HL-60/S4 (cell line): ENCODE measurements around the gene FCRLA.

Experiments
- in situ Hi-C: fragments of 300-500 bp; cut with MboI; formaldehyde crosslinking; loops from 2 replicates; pipeline ENCODE4 v1.14.3; 2022; ENCODE audit warnings: low sequenced_read_pairs

FCRLA gene

DNA sequence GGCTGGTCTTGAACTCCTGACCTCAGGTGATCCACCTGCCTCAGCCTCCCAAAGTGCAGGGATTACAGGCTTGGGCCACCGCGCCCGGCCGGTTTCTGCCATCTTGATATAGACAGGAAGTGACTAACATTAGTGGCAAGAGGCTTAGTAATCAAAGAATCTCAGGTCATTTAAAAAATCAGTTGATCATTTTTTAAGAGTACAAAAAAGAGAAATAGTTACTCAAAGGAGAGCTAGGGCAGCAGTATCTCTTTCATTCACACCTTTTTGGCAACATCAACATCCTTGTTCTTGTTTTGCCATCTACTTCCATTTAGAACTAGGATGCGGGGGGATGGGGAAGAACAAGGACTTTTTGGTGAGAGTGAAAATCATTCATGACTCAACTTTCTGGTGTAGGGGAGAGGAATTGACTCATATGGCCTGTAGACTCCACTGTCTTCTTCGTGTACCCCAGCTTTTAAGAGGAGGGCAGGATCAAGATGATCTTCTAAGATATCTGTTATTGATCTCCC lies 23.1 kb downstream of the FCRLA start:
- in situ Hi-C loops = loop anchor here (10.0 to 25.0 kb wide), 2 partner anchors 245 to 543 kb away; partner anchors contain the start of genes ADAMTS4 and B4GALT3

DNA sequence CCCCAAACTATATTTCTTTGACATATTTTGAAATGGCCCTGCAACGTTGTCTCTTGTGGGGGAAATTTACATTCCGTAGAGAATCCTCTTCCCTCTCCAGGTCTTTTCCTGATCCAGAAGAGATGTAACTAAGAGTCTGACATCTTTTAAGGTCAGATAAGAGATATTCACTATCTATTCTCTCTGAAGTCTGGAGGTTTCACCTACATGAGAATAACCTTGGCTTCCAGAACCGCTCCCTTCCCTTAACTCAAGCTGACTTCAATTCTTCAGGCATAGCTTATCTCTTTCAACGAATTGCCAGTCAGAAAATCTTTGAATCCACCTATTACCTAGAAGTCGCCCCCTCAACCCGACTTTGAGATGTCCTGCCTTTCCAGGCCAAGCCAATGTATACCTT lies 24.2 kb downstream of the FCRLA start:
- in situ Hi-C loops = loop anchor here (10.0 to 25.0 kb wide), 2 partner anchors 246 to 544 kb away; partner anchors contain the start of genes ADAMTS4 and B4GALT3

DNA sequence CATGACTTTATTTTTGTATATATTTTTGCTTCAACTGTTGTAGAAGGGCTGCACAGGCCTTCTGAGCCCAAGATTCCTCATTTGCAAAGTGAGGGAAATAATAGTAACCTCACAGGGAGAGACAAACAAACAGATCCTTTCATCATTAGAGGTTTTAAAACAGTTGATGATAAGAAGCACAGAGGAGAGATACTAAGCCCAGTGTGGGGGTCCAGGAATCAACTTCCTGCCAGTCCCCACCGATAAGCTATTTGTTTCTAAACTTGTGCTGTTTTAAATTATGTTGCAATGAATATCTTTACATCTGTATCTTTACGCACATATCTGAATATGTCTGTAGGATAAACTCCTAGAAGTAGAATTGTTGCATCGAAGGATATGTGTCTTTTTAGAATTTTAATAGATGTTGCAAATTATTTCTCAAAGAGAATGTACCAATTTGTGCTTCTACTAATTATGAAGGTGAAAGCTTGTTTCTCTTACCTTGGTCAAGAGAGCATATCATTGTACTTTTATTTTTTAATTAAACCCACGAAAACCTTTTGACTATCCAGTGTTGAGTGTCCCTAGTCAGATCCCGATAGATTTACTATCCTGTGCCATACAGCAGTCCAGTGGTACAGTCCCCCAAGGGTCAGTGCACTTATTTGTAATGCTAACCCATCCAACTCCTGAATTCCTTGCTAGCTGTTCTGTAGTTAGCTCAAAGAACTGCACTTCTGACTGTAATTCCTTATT lies 25.1 kb downstream of the FCRLA start:
- in situ Hi-C loops = loop anchor here (10.0 to 25.0 kb wide), 2 partner anchors 247 to 545 kb away; partner anchors contain the start of genes ADAMTS4 and B4GALT3

DNA sequence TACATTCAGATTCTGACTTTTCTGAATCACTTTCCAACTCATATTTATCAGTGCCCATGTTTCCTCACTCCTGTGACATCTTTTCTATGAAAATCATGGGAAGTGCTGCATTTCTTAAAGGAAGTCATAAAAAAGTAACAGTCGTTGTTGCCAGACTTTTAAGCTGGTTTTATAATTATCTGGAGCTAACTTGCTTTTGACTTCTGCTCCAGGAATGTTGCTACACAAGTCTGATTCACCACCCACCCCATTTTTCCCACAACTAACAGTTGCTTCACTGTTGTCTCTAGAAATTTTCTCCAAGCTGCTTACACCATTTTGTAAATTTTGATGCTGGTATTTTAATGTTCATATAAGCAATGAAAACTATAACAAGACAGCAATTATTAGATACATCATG lies 26.5 kb downstream of the FCRLA start:
- in situ Hi-C loops = loop anchor here (10.0 to 25.0 kb wide), 2 partner anchors 249 to 546 kb away; partner anchors contain the start of genes ADAMTS4 and B4GALT3

DNA sequence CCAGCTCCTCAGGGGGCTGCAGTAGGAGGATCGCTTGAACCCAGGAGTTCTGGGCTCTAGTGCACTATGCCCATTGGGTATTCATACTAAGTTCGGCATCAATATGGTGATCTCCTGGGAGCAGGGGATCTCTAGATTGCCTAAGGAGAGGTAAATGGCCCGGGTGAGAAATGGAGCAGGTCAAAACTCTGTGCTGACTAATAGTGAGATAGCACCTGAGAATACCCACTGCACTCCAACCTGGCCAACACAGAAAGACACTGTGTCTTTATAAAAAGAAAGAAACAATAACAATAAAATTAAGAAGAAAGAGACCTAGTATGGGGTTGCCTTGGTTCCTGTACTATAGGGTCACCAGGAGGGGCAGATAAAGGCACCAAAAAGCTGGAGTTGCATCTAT lies 28.8 kb downstream of the FCRLA start:
- in situ Hi-C loops = loop anchor here (10.0 to 25.0 kb wide), 2 partner anchors 251 to 549 kb away; partner anchors contain the start of genes ADAMTS4 and B4GALT3

DNA sequence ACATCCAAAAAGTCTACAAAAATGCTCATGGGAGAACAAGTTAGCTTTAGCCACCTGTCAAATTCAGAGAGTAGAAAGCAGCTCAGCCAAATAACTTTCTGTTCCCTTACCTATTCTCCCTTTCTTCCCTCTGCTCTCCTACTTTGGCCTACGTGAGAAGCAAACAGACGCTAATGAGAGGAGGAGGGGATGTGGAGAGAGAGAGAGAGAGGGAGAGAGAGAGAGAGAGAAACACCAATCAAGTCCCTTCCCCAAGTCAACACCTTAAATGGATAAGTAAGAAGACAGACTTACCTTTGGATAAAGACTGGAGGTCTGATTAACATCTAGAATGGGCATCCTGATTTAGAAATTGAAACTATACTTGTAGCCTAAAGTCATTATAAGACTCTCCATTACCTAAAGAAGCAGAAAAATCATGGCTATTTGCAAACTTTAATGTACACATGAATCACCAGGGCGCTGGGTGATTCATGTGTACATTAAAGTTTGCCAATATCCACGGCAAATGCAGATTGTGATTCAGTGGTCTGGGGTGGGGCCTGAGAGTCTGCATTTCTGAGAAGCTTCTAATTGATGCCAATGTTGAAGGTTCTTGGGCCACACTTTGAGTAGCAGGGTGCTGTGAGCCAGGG lies 29.4 kb downstream of the FCRLA start:
- in situ Hi-C loops = loop anchor here (10.0 to 25.0 kb wide), 2 partner anchors 252 to 549 kb away; partner anchors contain the start of genes ADAMTS4 and B4GALT3

DNA sequence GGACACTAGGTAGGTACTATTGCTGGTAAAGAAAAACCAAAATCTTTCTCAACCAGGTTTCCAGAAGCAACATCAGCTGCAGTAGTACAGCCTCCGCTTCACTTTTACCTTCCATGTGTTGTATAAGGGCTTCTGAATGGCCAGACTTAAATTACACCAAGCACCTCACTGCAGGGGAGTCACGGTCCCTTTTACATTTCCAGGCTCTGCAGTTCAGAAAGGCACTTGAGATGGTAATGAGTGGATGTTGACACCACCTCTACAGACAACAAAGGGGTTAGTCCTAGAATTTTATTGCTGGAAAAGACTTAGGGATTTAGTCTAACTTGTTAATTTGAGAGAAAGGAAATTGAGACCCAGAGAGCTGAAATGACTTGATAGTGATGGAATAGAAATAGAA lies 30.6 kb downstream of the FCRLA start:
- in situ Hi-C loops = loop anchor here (10.0 to 25.0 kb wide), 2 partner anchors 253 to 550 kb away; partner anchors contain the start of genes ADAMTS4 and B4GALT3

DNA sequence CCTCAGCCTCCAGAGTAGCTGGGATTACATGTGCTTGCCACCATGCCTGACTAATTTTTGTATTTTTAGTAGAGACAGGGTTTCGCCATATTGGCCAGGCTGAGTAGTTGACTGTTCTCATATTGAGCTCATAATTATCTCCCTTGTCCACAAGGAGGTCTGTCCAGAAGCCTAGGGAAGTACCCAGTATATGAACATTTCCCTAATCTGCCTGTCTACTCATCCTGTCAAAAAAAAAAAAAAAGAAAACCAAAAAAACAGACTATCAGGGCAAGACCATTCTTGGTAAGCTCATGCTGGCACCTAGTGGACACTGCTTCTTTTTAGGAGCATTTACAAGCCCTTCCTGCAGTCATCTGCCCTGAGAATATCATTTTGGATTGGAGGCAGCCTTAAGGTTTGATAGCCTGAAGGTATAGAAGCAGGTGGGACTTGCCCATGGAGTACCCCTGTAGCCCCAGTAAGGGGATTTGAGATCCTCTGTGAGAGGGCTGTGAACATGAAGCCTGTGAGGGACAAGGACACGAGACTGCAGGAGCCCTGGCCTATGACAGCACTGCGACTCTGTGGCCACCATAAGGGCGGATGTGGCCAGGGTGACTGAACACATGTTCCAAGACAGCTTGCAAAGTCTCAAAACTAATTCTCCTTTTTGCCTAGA lies 31.7 kb downstream of the FCRLA start:
- in situ Hi-C loops = loop anchor here (10.0 to 25.0 kb wide), 2 partner anchors 254 to 551 kb away; partner anchors contain the start of genes ADAMTS4 and B4GALT3

DNA sequence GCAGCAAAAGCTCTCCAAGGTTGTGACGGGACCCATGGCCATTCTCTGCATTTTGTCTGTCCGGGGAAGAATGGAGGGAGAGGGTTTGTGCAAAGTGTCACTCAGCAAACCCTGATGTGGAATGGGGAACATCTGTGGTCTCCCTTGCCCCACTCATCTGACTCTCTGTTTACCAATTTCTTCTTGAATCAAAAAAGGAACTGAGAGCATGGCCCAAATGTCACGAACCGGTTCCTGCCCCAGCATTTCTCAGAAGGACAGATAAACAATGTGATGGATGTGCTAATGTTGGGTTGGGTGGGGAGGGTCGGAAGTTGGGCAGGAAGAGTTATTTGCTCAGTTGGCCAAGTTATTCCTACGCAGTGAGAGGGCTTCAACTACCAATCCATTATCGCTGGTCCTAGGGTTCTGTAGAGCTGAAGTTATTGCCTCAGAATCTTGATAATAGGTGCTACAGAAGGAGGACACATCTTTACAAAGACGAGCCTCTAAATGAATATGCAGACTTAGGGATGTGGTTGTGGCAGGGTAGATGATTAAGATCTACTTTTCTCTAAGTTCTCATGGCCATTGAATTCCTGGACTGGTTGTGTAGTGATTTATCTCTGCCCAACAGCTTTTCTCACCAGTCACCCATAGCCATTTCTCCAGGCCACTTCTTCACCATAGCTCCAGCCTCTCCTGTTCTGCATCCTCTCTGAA lies 33.0 kb downstream of the FCRLA start:
- in situ Hi-C loops = loop anchor here (10.0 to 25.0 kb wide), 2 partner anchors 255 to 553 kb away; partner anchors contain the start of genes ADAMTS4 and B4GALT3

DNA sequence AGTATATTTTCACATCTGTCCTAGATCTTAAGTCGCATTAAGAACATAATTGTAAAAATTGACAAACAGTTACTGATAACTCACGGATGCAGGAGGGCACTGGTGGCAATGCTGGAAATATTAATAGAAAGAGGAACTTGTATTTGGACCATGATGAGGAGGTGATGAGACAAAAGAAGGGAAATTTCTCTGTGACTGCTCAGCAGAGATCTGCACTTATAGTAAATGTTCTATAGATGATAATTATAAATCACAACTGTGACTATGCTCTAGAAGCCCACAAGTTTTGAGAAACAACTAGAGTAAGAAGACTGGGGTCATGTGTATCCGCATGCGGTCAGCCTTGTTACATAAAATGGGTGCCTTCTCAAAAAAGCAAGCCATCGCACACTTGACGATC lies 33.9 kb downstream of the FCRLA start:
- in situ Hi-C loops = loop anchor here (25.0 kb wide), 1 partner anchor 554 kb away; the partner anchor contains the start of genes ADAMTS4 and B4GALT3

DNA sequence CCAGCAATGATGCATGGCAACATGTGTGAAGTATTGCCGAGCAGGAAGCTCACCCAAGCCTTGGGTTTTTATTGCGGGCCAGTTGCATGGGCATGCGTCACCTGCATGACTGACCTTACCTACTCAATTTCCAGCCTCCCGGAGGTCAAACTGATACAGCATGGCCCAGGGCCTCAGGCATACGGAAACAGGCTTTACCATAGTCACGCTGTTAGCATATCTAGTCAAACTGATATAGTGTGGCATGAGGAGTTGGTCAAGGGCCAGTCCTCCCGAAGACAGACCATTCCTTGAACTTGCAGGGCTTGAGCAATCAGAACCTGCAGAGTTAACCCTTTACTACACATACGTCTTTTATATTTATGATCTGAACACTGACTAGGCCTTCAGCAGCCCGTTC lies 36.2 kb downstream of the FCRLA start:
- in situ Hi-C loops = loop anchor here (25.0 kb wide), 1 partner anchor 556 kb away; the partner anchor contains the start of genes ADAMTS4 and B4GALT3

DNA sequence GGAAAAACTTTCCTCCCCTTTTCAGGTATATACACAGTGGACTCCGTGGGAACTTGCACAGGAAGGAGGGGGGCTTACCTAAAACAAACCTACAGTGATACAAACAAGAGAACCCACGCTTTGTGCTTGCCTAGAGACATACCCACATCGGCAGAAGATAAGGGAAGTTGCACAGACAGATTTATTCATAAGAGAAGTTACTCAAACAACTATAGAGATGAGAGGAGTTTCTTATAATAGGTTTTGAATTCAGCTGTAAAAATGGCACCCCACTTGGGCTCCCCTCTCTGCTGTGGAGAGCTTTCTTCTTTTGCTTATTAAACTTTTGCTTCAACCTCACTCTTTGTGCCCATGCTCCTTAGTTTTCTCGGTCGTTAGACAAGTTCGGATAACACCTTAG lies 40.8 kb downstream of the FCRLA start:
- in situ Hi-C loops = loop anchor here (25.0 kb wide), 1 partner anchor 560 kb away; the partner anchor contains the start of genes ADAMTS4 and B4GALT3

DNA sequence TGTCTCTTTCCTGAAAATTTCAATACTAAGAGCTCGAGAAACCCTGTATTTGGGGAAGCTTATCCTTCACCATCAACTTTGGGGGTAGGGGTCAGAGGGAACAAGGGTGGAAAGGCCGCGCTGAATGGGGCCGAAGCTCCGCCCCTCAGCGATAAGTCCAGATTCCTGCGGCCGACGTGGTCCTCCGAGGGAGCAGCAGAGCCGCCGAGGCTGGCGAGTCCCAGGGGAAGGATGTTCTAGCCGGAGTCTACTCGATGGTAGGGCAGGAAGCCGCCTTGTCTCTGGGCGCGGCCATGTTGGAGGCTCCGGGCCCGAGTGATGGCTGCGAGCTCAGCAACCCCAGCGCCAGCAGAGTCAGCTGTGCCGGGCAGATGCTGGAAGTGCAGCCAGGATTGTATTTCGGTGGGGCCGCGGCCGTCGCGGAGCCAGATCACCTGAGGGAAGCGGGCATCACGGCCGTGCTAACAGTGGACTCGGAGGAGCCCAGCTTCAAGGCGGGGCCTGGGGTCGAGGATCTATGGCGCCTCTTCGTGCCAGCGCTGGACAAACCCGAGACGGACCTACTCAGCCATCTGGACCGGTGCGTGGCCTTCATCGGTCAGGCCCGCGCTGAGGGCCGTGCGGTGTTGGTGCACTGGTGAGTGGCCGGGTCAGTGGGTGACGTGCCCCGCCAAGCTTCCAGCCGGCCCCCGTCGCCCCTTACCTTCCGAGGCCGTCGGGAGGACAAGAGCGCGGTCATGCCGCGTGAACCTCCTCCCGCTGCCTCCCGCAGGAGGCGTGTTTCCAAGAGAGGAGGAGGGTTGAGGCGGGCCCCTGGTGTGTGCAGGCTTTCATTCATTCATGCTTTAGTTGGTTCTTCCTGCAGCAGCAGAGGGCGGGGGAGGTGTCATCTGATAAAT lies 42.7 kb downstream of the FCRLA start, which contains the start of gene DUSP12:
TSS of gene DUSP12 (plus strand) at position 278 of the 899 bp plus-strand sequence. CDS start at position 294, 16 bp downstream.
- in situ Hi-C loops = loop anchor here (25.0 kb wide), 1 partner anchor 562 kb away; the partner anchor contains the start of genes ADAMTS4 and B4GALT3

DNA sequence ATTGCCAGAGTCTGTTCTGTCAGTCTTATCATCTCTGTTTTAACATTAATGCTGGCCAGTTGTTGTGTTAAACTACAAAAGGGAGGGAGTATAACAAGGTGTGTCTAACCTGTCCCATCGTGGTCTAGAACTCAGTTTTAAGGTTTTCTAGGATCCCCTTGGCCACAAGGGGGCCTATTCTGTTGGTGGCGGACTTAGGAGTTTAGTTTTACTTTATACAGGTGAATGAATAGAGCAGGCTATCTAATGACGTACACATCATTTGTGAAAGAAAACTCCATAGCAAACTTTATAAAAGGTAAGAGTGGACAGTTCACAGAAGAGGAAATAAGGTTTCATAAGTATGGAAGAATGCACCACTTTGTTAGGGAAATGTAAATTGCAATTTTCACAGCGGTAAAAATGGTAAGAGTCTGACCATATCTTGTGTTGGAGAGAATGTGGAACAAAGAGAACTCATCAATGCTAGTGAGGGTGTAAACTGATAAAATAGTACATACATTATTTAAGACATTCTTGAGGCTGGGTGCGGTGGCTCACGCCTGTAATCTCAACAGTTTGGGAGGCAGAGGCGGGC lies 56.6 kb downstream of the FCRLA start:
- in situ Hi-C loops = no loop called here
